Measurements from ENCODE around the gene PLEKHN1.

DNA sequence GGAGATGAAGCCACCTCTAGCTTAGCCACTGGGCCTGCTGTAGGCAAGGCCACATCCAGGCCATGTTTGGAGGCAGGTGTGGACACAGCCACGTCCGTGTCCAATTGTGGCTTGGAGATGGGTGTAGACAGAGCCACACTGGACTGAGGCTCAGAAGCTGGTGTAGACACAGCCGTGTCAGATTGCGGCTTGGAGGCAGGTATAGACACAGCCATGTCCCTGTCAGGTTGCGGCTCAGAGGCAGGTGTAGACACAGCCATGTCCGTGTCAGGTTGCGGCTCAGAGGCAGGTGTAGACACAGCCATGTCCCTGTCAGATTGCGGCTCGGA lies 13.4 kb downstream of the PLEKHN1 start:
- TF ChIP-seq POLR2A (IDR thresholded peaks at IDR 0.05; ENCODE audit: low read depth, low read length), result no peak
- TF ChIP-seq POLR2AphosphoS5 (IDR thresholded peaks at IDR 0.05; ENCODE audit: low read depth, low read length), result no peak
- TF ChIP-seq TAF1 (IDR thresholded peaks at IDR 0.05; ENCODE audit: low read depth, low read length), result no peak
- no peak for TF ChIP-seq SPI1 (IDR thresholded peaks at IDR 0.05; ENCODE audit: low read depth, low read length)
- no peak for TF ChIP-seq PAX5 (IDR thresholded peaks at IDR 0.05; ENCODE audit: insufficient read depth, low read length, severe bottlenecking)
- no peak for TF ChIP-seq POU2F2 (IDR thresholded peaks at IDR 0.05; ENCODE audit: low read depth, low read length)
